Panc1 (cell line): ENCODE data around the gene ALK. TPM values are rescaled to one million over a fixed set of nuclear protein-coding genes. Genes with fewer than 3 reads are reported as not detected.
A peak's percentile ranks its signal among the peaks of the same experiment; 100 is the strongest.

ENCODE experiments used
- ATAC-seq: fragments of 200-7000 bp; cut with Tn5 transposase; 2 replicates; pipeline ENCODE4 v1.9.1; 2020; ENCODE audit warnings: mild to moderate bottlenecking, moderate library complexity
- BruUV-seq: library from RNA; stranded (reverse); fragments of 400-500 nt; replicated peaks from 2 replicates; lab custom pipeline; 2021; lab: Mats Ljungman, UMichigan
- CTCF ChIA-PET: fragments of 300-600 bp; sonication (Branson Sonifier 250); formaldehyde crosslinking; loops from one replicate; lab custom pipeline; 2022; ENCODE audit warnings: antibody characterized with exemption; lab: Charles Lee
- POLR2A ChIA-PET: fragments of 300-600 bp; sonication (Branson Sonifier 250); formaldehyde crosslinking; loops from one replicate; lab custom pipeline; 2022; ENCODE audit warnings: antibody characterized with exemption; lab: Charles Lee
- DNase-seq: peaks from one replicate; pipeline ENCODE4 v3.0.0-alpha.2; 2010; ENCODE audit warnings: low read depth, low spot score
- H3K27ac ChIP-seq: 2 replicates; pipeline ENCODE4 v1.5.1; 2011; ENCODE audit warnings: mild to moderate bottlenecking, low read length, inconsistent platforms
- H3K27me3 ChIP-seq: fragments of 200-500 bp; sonication (Bioruptor generic); 2 replicates; pipeline ENCODE4 v1.6.0; 2014; ENCODE audit warnings: low read length, inconsistent platforms; ENCODE audit not compliant: control insufficient read depth, insufficient read depth
- H3K36me3 ChIP-seq: fragments of 200-500 bp; sonication (Bioruptor generic); 2 replicates; pipeline ENCODE4 v1.5.1; 2014; ENCODE audit warnings: inconsistent platforms, mild to moderate bottlenecking, low read length, moderate library complexity; ENCODE audit not compliant: control insufficient read depth, insufficient read depth
- H3K4me1 ChIP-seq: 2 replicates; pipeline ENCODE4 v1.5.1; 2011; ENCODE audit warnings: inconsistent platforms, mild to moderate bottlenecking, low read length, moderate library complexity; ENCODE audit not compliant: control insufficient read depth, insufficient read depth
- H3K4me3 ChIP-seq, 2 experiments: 2 replicates each; pipeline ENCODE4 v1.5.1; 2011 to 2012; ENCODE audit warnings: low read depth in 2 of 2, low read length in 2 of 2, mild to moderate bottlenecking in 2 of 2, inconsistent platforms in 1 of 2, moderate library complexity in 1 of 2
- H3K9me3 ChIP-seq: fragments of 200-500 bp; sonication (Bioruptor generic); 2 replicates; pipeline ENCODE4 v1.5.1; 2014; ENCODE audit warnings: low read depth, mild to moderate bottlenecking, inconsistent platforms, low read length, moderate library complexity; ENCODE audit not compliant: control insufficient read depth, insufficient read depth
- CTCF ChIP-seq: fragments of 450-650 bp; IDR thresholded peaks from 2 replicates; pipeline ENCODE4 v1.5.1; 2017; ENCODE audit warnings: mild to moderate bottlenecking
- POLR2AphosphoS5 ChIP-seq: IDR thresholded peaks from 2 replicates; pipeline ENCODE4 v1.6.1; 2012; ENCODE audit warnings: mild to moderate bottlenecking, low read depth, low read length, moderate library complexity
- REST ChIP-seq, 2 experiments: IDR thresholded peaks; 2 replicates each; pipeline ENCODE4 v1.6.1; 2011 to 2012; ENCODE audit warnings: low read depth in 2 of 2, control low read depth in 1 of 2, low read length in 1 of 2, mild to moderate bottlenecking in 1 of 2, moderate library complexity in 1 of 2; ENCODE audit not compliant: insufficient read depth in 1 of 2
- SIN3A ChIP-seq: IDR thresholded peaks from 2 replicates; pipeline ENCODE4 v1.6.1; 2012; ENCODE audit warnings: low read depth, mild to moderate bottlenecking, low read length, moderate library complexity, borderline replicate concordance; ENCODE audit not compliant: insufficient read depth
- TCF7L2 ChIP-seq: IDR thresholded peaks from 2 replicates; pipeline ENCODE4 v1.6.1; 2011; ENCODE audit warnings: mild to moderate bottlenecking, low read depth, low read length, inconsistent platforms
- in situ Hi-C: cut with HindIII; loops from 2 replicates; pipeline ENCODE4 v1.10.0; 2016; ENCODE audit warnings: low sequenced_read_pairs, low pct_unique_long_range_greater_than_20kb
- intact Hi-C: fragments of 100-400 bp; cut with micrococcal nuclease; formaldehyde crosslinking; loops from one replicate; pipeline ENCODE4 v1.10.0; 2022; ENCODE audit not compliant: unreplicated experiment
- total RNA-seq: library from RNA; stranded (reverse); gene quantifications from one replicate; pipeline ENCODE4 v1.2.1, GENCODE V29; 2021; ENCODE audit not compliant: unreplicated experiment

ALK gene
- total RNA-seq, 1 experiment from 2014 or later = not detected

- ATAC-seq = no peak
- POLR2A ChIA-PET = no interaction called here
- no peak overlapping the region for H3K27ac ChIP-seq
Observed at GRCh38 chr2:29662861-29663260, 258.5 kb downstream of the ALK start.

GRCh38 chr2:29660201-29660600 lies 261.2 kb downstream of the ALK start:
- BruUV-seq = no TSS peak
- Histone ChIP-seq H3K27me3 (no peaks in the 10 kb centered on the region), H3K36me3 (no peaks in the 10 kb centered on the region), H3K27ac (no peak overlapping the region), H3K4me3 (no peak overlapping the region), H3K4me1 (no peaks in the 10 kb centered on the region), H3K9me3 (no peaks in the 10 kb centered on the region)
- in situ Hi-C loops (no loop called here), intact Hi-C loops (no loop called here)
- DNase-seq = no peak
- POLR2A ChIA-PET = no interaction called here
- CTCF ChIA-PET = no interaction called here
- no peak for ATAC-seq
- no peak for TF ChIP-seq CTCF
- TF ChIP-seq POLR2AphosphoS5 = no peak

More at GRCh38 chr2:29662861-29663260, 258.5 kb downstream of the ALK start:
- Histone ChIP-seq H3K27me3 (no peaks in the 10 kb centered on the region), H3K4me3 (no peak overlapping the region), H3K36me3 (no peaks in the 10 kb centered on the region), H3K4me1 (no peaks in the 10 kb centered on the region), H3K9me3 (no peaks in the 10 kb centered on the region)
- intact Hi-C loops = no loop called here
- TF ChIP-seq SIN3A (no peak), TCF7L2 (no peak), POLR2AphosphoS5 (no peak), REST (IDR thresholded peaks at IDR 0.05; ENCODE audit: insufficient read depth in 1 of 2, low read depth in 2 of 2, low read length in 1 of 2) (no peak), CTCF (no peak)
- in situ Hi-C loops = no loop called here
- DNase-seq = peak; percentile 4
- CTCF ChIA-PET = no interaction called here
- BruUV-seq = no TSS peak
